ENCODE results near the gene PCDHGC5.

- no peak for TF ChIP-seq RAD21 (IDR thresholded peaks at IDR 0.05; ENCODE audit: low read depth)
- TF ChIP-seq CREB1 (IDR thresholded peaks at IDR 0.05; ENCODE audit: low read depth) = no peak
- TF ChIP-seq FOXM1 (IDR thresholded peaks at IDR 0.05; ENCODE audit: borderline replicate concordance, low read depth) = no peak
- TF ChIP-seq YY1 (IDR thresholded peaks at IDR 0.05; ENCODE audit: low read depth) = no peak
- TF ChIP-seq EGR1 (IDR thresholded peaks at IDR 0.05) = no peak
- TF ChIP-seq TAF1 (IDR thresholded peaks at IDR 0.05; ENCODE audit: low read depth) = no peak
- no peak for TF ChIP-seq CEBPB (IDR thresholded peaks at IDR 0.05)
- no peak for TF ChIP-seq MAX (IDR thresholded peaks at IDR 0.05)
- TF ChIP-seq TCF12 (IDR thresholded peaks at IDR 0.05; ENCODE audit: low read depth) = no peak
- TF ChIP-seq REST (IDR thresholded peaks at IDR 0.05; ENCODE audit: low read depth) = no peak
- no peak for TF ChIP-seq TEAD4 (IDR thresholded peaks at IDR 0.05)
- TF ChIP-seq EP300 (IDR thresholded peaks at IDR 0.05; ENCODE audit: borderline replicate concordance) = no peak
- no peak for TF ChIP-seq USF1 (IDR thresholded peaks at IDR 0.05)
Measured at GRCh38 chr5:141515141-141515540, 26.3 kb downstream of the PCDHGC5 start.
